PFSK-1 (cell line): ENCODE data around the gene HMGCL.

Experiments
- REST ChIP-seq, 2 experiments: IDR thresholded peaks; 2 replicates each; pipeline versions ENCODE4 v1.6.1 to v1.8.0; 2011 to 2012; ENCODE audit warnings: low read depth in 2 of 2, low read length in 2 of 2, control low read depth in 1 of 2, inconsistent platforms in 1 of 2, mild to moderate bottlenecking in 1 of 2, moderate library complexity in 1 of 2; ENCODE audit not compliant: insufficient read depth in 1 of 2
- TAF1 ChIP-seq: IDR thresholded peaks from 2 replicates; pipeline ENCODE4 v1.6.1; 2012; ENCODE audit warnings: low read length, control low read depth, borderline replicate concordance; ENCODE audit not compliant: insufficient read depth

- no peak for TF ChIP-seq TAF1
- TF ChIP-seq REST (IDR thresholded peaks at IDR 0.05; ENCODE audit: insufficient read depth in 1 of 2, low read depth in 2 of 2, low read length in 2 of 2): no peak
Measured at GRCh38 chr1:23809751-23810171, 15.5 kb downstream of the HMGCL start.
